ENCODE results near the gene CCDC15. TPM values are rescaled to one million over a fixed set of nuclear protein-coding genes. Genes with fewer than 3 reads are reported as not detected.

CCDC15 gene
- total RNA-seq (2014; rRNA removed; shearing (Covaris generic)), result 10.9 and 11.4 TPM in 2 replicates

- peak; percentile 99 for DNase-seq (ENCODE audit: low read depth)
These were observed at the start of gene CCDC15 for GRCh38 chr11:124953753-124954589. Gene CCDC15, plus strand, starts transcription at chr11:124954202. Its CDS starts 531 bp downstream, at chr11:124954733.

- DNase-seq (ENCODE audit: low read depth), result peak; percentile 68
These were observed 38.2 kb upstream of the CCDC15 start for GRCh38 chr11:124915541-124916369.

GRCh38 chr11:124916370-124916710 lies 37.7 kb upstream of the CCDC15 start:
- no peak for DNase-seq (ENCODE audit: low read depth)

DNA sequence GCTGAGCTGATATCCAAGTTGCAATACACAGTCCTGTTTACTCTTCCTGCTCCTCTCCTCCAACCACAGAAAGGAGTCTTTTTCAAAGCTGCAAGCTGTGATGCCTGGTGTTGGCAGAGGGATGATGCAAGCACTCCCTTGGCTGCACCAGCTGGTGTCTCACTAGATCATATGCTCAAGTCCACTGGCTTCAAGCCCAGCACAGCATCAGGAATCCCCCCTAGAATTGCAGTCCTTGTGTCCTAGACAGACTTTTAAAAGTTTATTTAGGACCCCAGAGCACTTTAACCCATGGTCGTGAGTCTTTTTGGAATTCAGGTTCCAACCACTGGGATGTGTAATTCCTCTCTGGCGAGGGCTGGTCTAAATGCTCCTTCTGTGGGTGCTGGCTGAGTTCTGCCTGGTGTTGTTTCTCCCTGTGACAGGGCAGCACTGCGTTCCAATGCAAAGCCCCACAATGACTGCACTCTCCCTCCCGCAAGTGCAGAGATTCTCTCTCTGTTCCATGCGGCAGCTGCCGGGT lies 36.8 kb upstream of the CCDC15 start:
- DNase-seq (ENCODE audit: low read depth), result peak; percentile 72

- no peak for DNase-seq (ENCODE audit: low read depth)
These were observed 35.1 kb upstream of the CCDC15 start, which contains the start of gene HEPN1 for GRCh38 chr11:124918950-124919349. Gene HEPN1, plus strand, starts transcription at chr11:124919250.

GRCh38 chr11:124919898-124920297 lies 34.1 kb upstream of the CCDC15 start:
- DNase-seq (ENCODE audit: low read depth), result no peak

DNA sequence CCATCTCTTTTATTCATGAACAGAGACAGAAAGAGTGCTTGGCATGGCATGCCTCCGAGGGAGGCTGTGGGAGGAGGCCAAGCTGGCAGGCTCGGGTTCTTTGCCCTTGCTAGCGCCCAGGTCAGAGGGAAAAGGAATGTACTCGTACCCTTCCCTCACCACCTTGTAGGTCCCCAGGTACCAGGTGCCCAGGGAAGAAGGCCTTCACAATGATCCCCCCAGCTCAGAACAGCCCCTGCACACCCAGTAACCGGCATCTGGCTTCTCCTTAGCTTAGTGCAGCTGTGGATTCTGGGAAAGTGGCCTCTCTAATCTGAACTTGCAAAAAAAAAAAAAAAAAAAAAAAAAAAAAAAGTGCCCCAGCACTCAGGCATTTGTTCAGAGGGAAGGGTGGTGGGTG lies 33.6 kb upstream of the CCDC15 start:
- DNase-seq (ENCODE audit: low read depth), result no peak

GRCh38 chr11:124920870-124921609 lies 33.0 kb upstream of the CCDC15 start:
- peak; percentile 81 for DNase-seq (ENCODE audit: low read depth)

DNA sequence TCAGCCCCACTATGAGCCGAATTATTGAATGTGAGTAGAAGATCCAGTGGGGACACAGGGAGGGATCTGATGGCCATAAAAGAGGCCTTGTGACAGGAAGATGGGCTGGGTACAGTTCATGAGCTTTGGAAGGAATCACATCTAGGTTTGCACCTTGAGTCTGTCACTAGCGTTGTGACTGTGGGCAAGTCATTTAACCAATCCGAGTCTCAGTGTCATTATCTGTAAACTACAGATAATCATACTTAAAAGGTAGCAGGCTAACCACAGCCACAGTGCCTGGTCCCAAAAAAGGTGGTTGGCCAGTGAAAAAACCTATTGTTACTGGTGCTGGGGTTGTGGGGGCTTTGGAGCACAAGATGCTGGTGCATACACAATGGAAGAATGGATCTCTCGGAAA lies 31.2 kb upstream of the CCDC15 start:
- no peak for DNase-seq (ENCODE audit: low read depth)

- no peak for DNase-seq (ENCODE audit: low read depth)
These were observed 30.7 kb upstream of the CCDC15 start for GRCh38 chr11:124923296-124923695.

- no peak for DNase-seq (ENCODE audit: low read depth)
These were observed 24.9 kb upstream of the CCDC15 start for GRCh38 chr11:124928942-124929665.

DNA sequence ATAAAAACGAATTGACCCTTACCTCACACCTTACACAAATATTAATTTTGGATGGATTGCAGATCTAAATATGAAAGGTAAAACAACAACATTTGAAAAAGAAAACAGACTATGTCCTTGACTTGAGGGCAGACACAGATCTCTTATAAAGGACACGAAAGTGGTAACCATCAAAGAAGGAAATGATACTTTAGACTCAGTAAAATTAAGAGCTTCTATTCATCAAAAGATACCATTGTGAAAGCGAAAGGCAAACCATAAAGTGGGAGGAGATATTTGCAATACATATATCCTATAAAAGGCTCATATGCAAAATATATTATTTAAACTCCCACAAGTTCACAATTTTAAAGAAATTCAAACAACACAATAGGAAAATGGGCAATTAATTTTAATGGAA lies 23.2 kb upstream of the CCDC15 start:
- DNase-seq (ENCODE audit: low read depth), result no peak

DNA sequence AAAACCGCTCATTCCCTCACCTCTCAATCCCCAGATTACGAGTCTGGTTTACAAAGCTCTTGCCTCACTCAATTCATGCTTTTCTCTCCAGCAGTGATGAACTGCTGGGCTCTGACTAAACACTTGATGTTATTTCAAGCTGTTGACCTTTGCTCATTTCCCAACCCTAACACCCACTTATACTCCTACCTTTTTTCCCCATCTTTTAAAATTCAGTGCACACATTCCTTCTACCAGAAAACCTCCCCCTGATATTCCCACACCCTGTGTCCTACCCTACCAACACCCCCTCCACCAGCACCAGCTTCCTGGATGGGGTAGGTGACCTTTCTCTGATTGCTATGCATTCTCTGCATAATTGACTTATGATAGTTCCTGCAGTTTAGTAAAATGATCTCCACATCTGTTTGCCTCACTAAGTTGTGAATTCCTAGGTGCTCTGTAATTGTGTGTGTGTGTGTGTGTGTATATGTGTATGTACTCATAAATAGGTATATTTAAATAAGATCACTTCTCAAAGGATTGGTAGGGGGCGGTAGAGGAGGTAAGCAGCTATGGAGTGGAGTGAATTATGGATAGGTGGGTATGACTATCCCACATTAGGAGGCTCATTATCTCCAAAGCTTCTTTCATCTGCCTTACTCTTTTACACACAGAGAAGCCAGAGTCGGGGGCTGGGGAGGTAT lies 19.0 kb upstream of the CCDC15 start:
- peak; percentile 20 for DNase-seq (ENCODE audit: low read depth)

- DNase-seq (ENCODE audit: low read depth), result no peak
These were observed 18.2 kb upstream of the CCDC15 start, which contains the start of gene HEPACAM for GRCh38 chr11:124935548-124936514. Gene HEPACAM, minus strand, starts transcription at chr11:124936047. Its CDS starts 41 bp downstream, at chr11:124936006.

DNA sequence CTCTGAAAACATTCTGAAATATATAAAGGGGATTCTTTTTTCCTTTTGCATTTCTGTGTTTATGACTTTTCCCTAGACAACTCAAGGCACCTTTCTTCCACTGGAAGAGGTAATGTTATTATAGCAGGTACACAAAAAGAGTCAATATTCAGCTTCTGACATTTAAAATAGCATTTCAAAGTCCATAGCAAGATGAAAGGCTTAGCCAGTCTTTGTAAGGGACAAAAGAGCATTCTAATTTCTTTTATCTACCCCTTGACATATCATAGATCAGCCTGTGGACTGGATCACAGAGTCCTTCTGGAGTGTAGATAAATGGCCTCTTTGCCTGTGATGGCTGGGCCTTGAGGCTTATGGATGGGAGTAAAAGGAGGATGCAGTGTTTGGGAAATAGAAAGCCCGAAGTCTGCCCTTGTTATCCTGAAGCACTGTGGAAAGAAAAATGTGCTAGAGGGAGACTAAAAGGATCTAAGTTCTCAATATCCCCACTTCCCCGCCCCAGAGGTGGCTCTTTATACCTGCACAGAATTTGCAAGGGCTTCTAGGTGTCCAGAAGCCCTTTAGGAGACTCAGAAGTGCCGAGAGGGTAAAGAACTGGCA lies 16.6 kb upstream of the CCDC15 start:
- DNase-seq (ENCODE audit: low read depth), result no peak

DNA sequence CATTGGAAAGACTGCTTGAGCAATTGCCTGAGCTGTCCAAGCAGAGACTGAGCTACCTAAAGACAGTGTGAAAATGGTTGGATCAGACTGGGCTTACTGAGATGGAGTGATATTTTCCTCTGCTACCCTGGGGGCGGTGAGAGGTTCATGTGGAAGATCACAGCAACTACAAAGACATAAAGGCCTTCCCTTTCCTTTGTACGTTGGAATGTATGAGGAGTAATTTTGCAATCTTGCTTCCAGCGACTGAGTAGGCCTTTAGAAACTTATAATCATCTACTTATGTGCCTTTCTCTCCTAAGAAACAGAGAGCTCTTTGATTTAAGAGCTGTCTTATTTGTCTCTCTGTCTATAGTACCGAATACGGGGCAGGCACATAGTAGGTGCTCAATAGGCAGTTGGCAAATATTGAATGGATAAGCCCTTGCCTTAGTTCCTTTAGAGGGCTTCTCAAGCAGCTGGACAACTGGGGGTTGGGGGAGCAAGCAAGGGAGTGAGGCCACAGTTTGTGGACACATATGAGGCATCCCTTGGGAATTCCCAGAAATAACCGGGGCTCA lies 15.7 kb upstream of the CCDC15 start:
- DNase-seq (ENCODE audit: low read depth), result peak; percentile 42

DNA sequence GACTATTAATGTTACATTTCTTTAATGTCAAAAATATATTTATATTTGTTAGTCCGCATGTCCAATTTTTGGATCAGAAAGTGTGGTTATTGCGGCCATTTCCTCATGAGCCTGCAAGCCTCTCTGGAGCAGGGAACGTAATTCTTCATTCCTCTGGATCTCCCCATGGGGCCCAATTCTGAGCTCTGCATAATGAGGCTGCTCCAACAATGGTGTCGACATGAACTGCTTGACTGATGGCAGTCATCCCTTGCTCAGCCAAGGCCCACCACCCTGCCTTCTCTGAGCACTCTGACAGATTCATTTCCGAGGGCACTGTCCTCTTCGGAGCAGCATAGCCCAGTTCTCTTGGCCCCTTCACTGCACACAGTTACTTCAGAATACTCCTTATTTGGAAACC lies 15.0 kb upstream of the CCDC15 start:
- no peak for DNase-seq (ENCODE audit: low read depth)

DNA sequence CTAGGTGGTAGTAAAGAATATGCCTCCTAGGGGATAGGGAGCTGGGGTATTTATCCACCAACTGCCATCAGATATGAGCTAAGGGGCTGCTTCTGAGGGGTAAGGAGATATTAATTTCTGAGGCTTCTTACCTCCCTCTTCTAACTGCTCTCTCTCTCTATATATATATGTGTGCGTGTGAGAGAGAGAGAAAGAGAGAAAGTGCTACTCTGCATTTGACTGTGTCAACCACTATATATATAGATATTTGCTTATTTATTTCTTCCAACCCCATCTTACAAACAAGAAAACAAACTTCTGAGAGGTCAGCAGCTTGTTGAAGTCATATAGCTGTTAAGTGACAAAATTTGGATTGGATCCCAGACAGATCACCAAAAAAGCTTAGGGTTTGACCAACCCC lies 12.3 kb upstream of the CCDC15 start:
- no peak for DNase-seq (ENCODE audit: low read depth)
